SK-N-SH treated with all-trans-retinoic acid at 6 μM for 48 hours (cell line): ENCODE results near the gene BPIFB1.

Source experiments
- ATAC-seq: fragments of 200-7000 bp; cut with Tn5 transposase; 3 replicates; pipeline ENCODE4 v1.9.1; 2020; ENCODE audit warnings: mild to moderate bottlenecking, moderate library complexity
- ARNTL ChIP-seq: fragments of 450-650 bp; formaldehyde crosslinking; IDR thresholded peaks from 2 replicates; pipeline ENCODE4 v1.5.0; 2020; ENCODE audit warnings: low read depth, mild to moderate bottlenecking, moderate library complexity, borderline replicate concordance
- CREB5 ChIP-seq: fragments of 250-450 bp; sonication (Bioruptor Pico); IDR thresholded peaks from 2 replicates; pipeline ENCODE4 v1.5.1; 2020; ENCODE audit warnings: low read depth, mild to moderate bottlenecking, moderate library complexity
- CSDC2 ChIP-seq: fragments of 250-450 bp; sonication (Bioruptor Pico); IDR thresholded peaks from 2 replicates; pipeline ENCODE4 v1.5.0; 2020; ENCODE audit warnings: mild to moderate bottlenecking, moderate library complexity
- CSRNP3 ChIP-seq: fragments of 250-450 bp; sonication (Bioruptor Pico); IDR thresholded peaks from 2 replicates; pipeline ENCODE4 v1.5.1; 2021; ENCODE audit warnings: mild to moderate bottlenecking, moderate library complexity
- ESRRG ChIP-seq: fragments of 250-450 bp; sonication (Bioruptor Pico); IDR thresholded peaks from 2 replicates; pipeline ENCODE4 v1.6.1; 2021; ENCODE audit warnings: mild to moderate bottlenecking
- GLIS3 ChIP-seq: fragments of 250-450 bp; sonication (Bioruptor Pico); IDR thresholded peaks from 2 replicates; pipeline ENCODE4 v1.5.0; 2020; ENCODE audit warnings: mild to moderate bottlenecking, moderate library complexity
- PATZ1 ChIP-seq: fragments of 250-450 bp; sonication (Bioruptor Pico); IDR thresholded peaks from 2 replicates; pipeline ENCODE4 v1.8.0; 2020; ENCODE audit warnings: mild to moderate bottlenecking, moderate library complexity, borderline replicate concordance
- POU6F1 ChIP-seq: fragments of 250-450 bp; sonication (Bioruptor Pico); IDR thresholded peaks from 2 replicates; pipeline ENCODE4 v1.8.0; 2021; ENCODE audit warnings: low read depth, mild to moderate bottlenecking, moderate library complexity, borderline replicate concordance
- SNAI2 ChIP-seq: fragments of 250-450 bp; sonication (Bioruptor Pico); IDR thresholded peaks from 2 replicates; pipeline ENCODE4 v1.5.0; 2020; ENCODE audit warnings: mild to moderate bottlenecking, moderate library complexity
- TOX ChIP-seq: fragments of 250-450 bp; sonication (Bioruptor Pico); IDR thresholded peaks from 2 replicates; pipeline ENCODE4 v1.8.0; 2021; ENCODE audit warnings: mild to moderate bottlenecking, moderate library complexity, borderline replicate concordance
- TSHZ2 ChIP-seq: fragments of 250-450 bp; sonication (Bioruptor Pico); IDR thresholded peaks from 2 replicates; pipeline ENCODE4 v1.5.0; 2020; ENCODE audit warnings: mild to moderate bottlenecking, moderate library complexity
- ZC3H10 ChIP-seq: fragments of 250-450 bp; sonication (Bioruptor Pico); IDR thresholded peaks from 2 replicates; pipeline ENCODE4 v1.5.1; 2021; ENCODE audit warnings: mild to moderate bottlenecking, moderate library complexity
- ZFP3 ChIP-seq: fragments of 250-450 bp; sonication (Bioruptor Pico); IDR thresholded peaks from 2 replicates; pipeline ENCODE4 v1.5.0; 2020; ENCODE audit warnings: mild to moderate bottlenecking, moderate library complexity
- ZFP30 ChIP-seq: fragments of 450-650 bp; formaldehyde crosslinking; IDR thresholded peaks from 2 replicates; pipeline ENCODE4 v1.5.0; 2022; ENCODE audit warnings: mild to moderate bottlenecking, moderate library complexity
- ZNF565 ChIP-seq: fragments of 450-650 bp; formaldehyde crosslinking; conservative IDR thresholded peaks from 2 replicates; pipeline ENCODE4 v1.5.0; 2020; ENCODE audit warnings: low read depth, mild to moderate bottlenecking, moderate library complexity
- ZNF70 ChIP-seq: fragments of 450-650 bp; formaldehyde crosslinking; IDR thresholded peaks from 2 replicates; pipeline ENCODE4 v1.5.0; 2020; ENCODE audit warnings: mild to moderate bottlenecking, moderate library complexity

Gene BPIFB1

GRCh38 chr20:33343521-33343920, 60.5 kb downstream of the BPIFB1 start:
- no peak for ATAC-seq
- TF ChIP-seq POU6F1 (CRISPR knock-in tag) (no peak), TSHZ2 (CRISPR knock-in tag) (no peak), CSDC2 (CRISPR knock-in tag) (no peak), CREB5 (no peak), TOX (no peak)

- TF ChIP-seq PATZ1 (CRISPR knock-in tag) (no peak), ZFP3 (CRISPR knock-in tag) (no peak), ZNF565 (CRISPR knock-in tag) (no peak), ESRRG (CRISPR knock-in tag) (no peak)
Measured at GRCh38 chr20:33345342-33345741, 62.3 kb downstream of the BPIFB1 start.

GRCh38 chr20:33348136-33348937, 65.3 kb downstream of the BPIFB1 start:
- TF ChIP-seq PATZ1 (CRISPR knock-in tag) (no peak), ARNTL (CRISPR knock-in tag) (no peak), GLIS3 (CRISPR knock-in tag) (no peak), SNAI2 (CRISPR knock-in tag) (no peak), ZFP3 (CRISPR knock-in tag) (no peak), CSRNP3 (CRISPR knock-in tag) (no peak), TSHZ2 (CRISPR knock-in tag) (no peak), ZFP30 (no peak), CREB5 (no peak), ZC3H10 (CRISPR knock-in tag) (no peak), ZNF70 (CRISPR knock-in tag) (no peak)
- ATAC-seq: no peak

More at GRCh38 chr20:33345342-33345741, 62.3 kb downstream of the BPIFB1 start:
- no peak for ATAC-seq
